Measurements from ENCODE around the gene PIK3CA.
A peak's percentile ranks its signal among the peaks of the same experiment; 100 is the strongest.
"Not testable (repeated sequence)": the region's sequence is repeated elsewhere in the genome, so short reads cannot be mapped to it uniquely, and the experiment has no call there.

PIK3CA gene

DNA sequence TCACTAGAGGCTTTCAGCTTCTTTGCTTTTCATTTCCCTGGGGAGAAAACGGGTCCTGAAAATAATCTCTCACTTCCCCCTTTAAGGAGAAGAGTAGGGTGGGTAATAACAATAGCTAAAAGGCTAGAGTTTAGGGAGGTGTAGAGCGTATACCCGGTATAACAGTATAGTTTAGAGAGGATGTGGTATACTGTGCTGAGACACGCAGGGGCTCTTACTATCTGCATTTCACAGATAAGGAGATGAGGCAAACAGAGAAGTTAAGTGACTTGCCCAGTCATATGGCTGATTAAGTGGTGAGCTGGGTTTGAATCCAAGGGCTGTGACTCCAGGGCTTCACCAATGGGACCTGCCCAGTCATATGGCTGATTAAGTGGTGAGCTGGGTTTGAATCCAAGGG lies 117.7 kb downstream of the PIK3CA start:
- DNase-seq: no peak

- DNase-seq: peak; percentile 34
These were observed 118.6 kb downstream of the PIK3CA start for GRCh38 chr3:179266701-179267211.

DNA sequence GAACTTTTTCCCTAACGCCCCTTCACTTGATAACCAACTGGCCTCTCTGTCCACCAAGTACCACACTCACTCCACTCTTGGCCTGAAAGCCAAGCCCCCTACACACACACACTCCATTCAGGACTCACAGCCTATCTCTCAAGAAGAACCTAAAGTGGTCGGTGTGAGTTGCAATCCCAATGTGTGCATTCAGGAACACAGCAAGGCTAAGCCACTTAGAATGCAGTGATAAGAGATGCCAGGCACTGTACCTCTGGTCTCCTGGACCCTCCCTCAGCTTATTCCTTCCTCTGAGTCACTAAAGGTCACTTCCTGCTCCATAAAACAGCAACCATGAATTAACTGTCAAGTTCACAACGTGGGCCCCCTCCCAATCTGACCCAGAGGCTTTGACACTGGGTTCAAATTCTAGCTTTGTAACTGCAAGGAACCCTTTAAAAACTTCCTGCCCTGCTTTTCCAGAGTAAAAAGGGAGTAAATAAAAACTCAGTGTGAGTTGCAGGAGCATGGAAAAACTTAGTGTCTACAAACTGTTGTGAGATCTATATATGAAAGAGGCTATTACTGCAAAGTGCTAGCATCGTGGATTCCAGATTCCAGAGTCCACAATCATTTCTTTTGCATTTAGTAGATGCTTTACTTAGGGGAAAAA lies 120.4 kb downstream of the PIK3CA start:
- DNase-seq: no peak

DNA sequence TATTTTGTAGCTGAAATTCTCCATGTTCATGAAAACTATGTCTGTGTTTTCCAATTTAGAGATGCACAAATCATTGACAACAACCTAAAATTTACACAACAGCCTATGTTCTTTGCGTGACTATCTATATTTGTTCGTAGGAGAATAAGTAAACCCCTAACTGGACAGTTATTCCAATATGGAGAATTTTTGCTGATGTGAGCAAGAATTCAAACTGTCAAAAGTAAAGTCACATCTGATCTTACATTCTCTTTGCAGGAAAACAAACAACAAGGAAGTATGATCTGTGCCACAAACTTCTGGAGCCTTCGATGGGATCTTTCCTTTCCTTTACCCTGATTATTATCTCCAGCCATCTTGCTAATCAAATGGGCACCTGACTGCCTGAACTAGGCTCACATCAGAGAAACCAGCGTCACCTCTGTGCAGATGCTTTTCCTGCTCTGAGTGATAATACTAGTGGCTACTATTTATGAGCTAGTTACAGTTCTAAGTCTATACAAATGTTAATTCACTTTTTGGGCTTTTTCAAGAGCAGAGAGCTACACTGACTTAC lies 121.1 kb downstream of the PIK3CA start:
- no peak for DNase-seq

DNA sequence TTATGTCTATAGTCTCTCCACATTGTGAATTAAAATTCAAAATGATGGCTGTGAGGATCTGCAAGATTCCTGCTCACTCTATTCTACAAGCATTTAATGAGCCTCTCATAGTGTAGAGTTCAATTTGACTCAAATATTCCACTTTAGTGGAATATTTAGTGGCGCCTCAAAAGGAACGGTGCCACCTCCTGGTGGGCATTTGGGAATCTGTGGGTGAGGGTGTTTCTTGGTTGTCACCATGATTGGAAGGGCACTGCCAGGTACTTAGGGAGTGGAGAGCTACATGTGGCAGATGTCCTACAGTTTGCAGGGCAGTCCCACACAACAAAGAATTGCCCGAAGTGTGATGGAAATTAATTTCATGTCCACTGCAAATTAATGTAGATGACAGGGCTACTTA lies 124.2 kb downstream of the PIK3CA start:
- DNase-seq: no peak

GRCh38 chr3:179274434-179274833 lies 126.3 kb downstream of the PIK3CA start:
- not testable (repeated sequence) for DNase-seq

- DNase-seq: no peak
These were observed 127.8 kb downstream of the PIK3CA start for GRCh38 chr3:179276001-179276400.

- DNase-seq: no peak
These were observed 128.6 kb downstream of the PIK3CA start for GRCh38 chr3:179276743-179277142.

DNA sequence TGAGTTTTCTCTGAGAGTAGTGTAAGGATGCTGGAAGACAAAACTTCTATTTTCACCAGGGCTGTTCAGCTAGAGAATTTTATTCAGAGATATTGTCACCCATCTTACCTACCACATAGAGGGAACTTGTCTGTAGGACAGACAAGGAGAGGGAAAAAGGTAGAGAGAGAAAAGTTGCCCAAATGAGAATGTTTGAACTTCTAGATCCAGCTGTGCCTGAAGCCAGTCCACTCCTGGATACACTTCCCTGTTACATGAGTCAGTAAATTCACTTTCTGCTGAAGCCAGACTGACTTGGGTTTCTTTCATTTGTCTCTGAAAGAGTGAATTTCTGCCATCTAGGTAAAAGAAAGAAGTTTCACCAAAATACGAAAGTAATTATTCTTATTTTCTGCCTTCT lies 130.0 kb downstream of the PIK3CA start:
- no peak for DNase-seq

- DNase-seq: no peak
These were observed 131.0 kb downstream of the PIK3CA start for GRCh38 chr3:179278932-179279693.

DNA sequence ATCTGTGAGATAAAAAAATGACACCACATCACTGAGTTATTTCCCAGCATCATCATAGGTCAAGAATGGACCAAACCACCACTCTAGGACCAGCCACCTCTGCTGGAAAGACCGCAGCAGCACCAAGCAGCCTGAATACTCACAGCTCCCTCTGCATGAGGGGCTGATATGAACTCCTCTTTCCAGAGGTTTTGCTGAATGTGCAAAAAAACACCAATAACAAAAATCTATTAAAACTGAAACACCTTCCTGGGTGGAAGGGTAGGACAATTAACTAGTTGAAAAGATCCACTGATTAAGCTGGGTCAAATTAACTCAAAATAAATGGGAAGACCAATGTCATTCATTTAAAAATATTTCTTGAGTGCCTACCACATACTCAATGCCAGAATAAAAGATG lies 131.7 kb downstream of the PIK3CA start:
- DNase-seq: no peak

- no peak for DNase-seq
These were observed 133.7 kb downstream of the PIK3CA start for GRCh38 chr3:179281825-179282224.

DNA sequence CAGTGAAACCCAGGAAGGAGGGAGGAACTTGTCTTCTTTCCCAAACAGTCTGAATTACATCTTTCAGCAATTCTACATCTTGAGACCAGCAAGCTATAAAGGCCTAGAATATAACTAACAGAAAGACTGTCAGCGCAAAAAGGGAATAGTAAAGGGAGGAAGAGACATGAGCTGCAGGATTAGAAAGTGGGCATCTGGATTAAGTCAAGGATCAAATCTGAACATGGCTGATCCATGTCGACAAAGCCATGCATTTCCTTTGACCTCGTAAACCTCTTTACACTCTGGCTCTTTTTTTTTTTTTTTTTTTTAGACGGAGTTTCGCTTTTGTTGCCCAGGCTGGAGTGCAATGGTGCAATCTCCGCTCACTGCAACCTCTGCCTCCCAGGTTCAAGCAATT lies 138.2 kb downstream of the PIK3CA start:
- DNase-seq: no peak

- no peak for DNase-seq
These were observed 140.7 kb downstream of the PIK3CA start for GRCh38 chr3:179288845-179289244.

DNA sequence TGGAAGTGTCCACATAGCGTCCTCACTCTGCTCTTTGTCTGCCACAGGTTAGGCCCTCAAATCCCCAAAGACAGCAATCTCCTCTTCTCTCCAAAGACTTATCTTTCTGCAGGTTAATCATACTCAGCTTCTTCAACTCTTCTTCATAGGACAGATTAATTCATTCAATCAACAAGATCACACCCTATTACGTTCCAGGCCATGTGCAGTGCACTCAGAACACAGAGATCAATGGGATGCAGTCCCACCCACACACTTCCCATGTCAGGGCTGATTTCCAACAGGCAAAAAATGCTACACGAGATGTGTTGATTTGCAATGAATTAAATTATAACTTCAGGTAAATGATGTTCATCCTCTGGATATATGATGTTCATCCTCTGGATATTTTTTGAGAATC lies 141.1 kb downstream of the PIK3CA start:
- no peak for DNase-seq
